HG03097 (cell line): Measurements from ENCODE around the gene MAN2B1.
A peak's percentile ranks its signal among the peaks of the same experiment; 100 is the strongest.
"Not testable (repeated sequence)": the region's sequence is repeated elsewhere in the genome, so short reads cannot be mapped to it uniquely, and the experiment has no call there.

Source experiments
- ATAC-seq: cut with Tn5 transposase; IDR thresholded peaks from one replicate; pipeline ENCODE4 v1.9.1; 2021; ENCODE audit not compliant: unreplicated experiment, low FRiP score

Gene MAN2B1

DNA sequence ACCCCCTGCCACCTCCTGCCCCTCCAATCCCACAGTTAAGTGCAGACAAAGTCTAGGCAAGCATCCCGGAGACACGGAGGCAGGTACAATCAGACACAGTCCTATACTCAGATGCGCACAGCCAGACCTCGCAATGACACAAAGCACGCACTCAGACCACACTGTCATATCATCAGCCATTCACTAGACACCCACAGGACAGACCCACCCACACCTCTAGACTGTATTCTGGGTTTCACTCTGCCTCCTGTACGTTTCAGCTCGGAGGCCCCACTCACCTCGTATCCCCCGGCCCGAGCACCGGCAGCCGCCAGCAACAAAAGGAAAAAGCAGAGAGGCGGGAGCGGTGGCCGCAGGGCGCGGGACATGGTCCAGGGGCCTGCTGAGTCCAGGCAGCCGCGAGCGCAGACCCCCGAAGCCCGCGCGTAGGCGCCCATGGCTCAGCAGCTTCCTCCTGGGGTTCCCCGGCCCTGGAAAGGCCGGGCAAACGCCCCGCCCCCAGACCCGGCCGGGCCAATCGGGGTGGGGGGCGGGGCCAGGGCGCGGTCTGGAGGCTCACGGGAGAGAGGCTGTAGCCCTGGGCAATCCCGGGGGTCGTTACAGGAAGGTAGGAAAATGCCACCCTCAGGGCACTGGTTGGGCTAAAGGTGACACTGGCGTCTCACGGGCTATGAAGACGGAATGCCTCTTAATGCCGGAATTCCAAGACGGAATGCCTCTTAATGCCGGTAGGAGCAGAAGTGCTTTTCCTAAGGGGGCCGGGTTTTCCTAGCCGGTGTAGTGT is at the start of gene MAN2B1, which contains the start of gene WDR83:
MAN2B1 (minus strand) TSS at position 478 of the 784 bp plus-strand sequence; CDS start at position 437, 41 bp downstream.
WDR83 (plus strand) TSS at position 543 of the 784 bp plus-strand sequence. CDS start 2,984 bp downstream, outside the sequence.
- peak; percentile 39 for ATAC-seq

DNA sequence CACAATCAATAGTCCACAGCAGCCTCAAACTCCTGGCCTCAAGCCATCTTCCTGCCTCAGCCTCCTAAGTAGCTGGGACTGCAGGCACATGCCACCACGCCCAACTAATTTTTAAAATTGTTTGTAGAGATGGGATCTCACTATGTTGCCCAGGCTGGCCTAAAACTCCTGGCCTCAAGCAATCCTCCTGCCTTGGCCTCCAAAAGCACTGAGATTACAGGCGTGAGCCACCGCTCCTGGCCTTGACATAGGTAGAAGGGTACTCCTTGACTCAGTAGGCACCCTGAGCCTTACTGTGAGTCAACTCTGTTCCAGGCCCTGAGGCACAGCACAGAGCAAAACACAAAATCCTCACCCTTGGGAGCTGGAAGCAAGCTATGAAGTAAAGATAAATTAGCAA is 49.4 kb upstream of the MAN2B1 start:
- ATAC-seq = no peak

- no peak for ATAC-seq
These were observed 48.6 kb upstream of the MAN2B1 start for GRCh38 chr19:12715102-12715501.

GRCh38 chr19:12713304-12713703 is 46.8 kb upstream of the MAN2B1 start:
- not testable (repeated sequence) for ATAC-seq

DNA sequence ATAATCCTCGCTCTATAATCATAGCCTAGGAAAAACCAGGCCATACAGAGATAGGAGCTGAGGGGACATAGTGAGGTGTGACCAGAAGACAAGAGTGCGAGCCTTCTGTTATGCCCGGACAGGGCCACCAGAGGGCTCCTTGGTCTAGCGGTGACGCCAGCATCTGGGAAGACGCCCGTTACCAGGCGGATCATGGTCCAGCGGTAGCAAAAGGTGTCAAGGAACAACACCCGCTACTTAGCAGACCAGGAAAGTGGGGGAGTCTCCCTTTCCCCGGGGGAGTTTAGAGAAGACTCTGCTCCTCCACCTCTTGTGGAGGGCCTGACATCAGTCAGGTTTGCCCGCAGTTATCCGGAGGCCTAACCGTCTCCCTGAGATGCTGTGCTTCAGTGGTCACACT is 45.5 kb upstream of the MAN2B1 start:
- not testable (repeated sequence) for ATAC-seq

DNA sequence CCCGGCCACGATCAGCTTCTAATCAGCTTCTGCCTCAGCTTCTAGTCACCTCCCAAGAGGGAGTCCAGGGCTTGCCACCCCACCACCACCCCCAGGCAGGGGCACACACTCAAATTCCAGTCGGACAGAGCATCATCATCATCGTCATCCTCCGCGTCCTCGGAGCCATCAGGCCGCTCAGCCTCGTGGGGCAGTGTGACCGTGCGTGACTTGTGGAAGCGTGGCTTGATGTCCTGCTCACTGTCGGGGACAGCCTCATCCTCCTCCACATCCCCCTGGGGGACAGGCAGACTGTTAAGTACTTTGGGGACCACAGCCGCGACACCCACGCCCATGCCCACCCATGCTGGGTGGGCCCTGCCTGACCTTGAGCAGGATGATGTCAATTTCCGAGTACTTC is 44.6 kb upstream of the MAN2B1 start:
- no peak for ATAC-seq

GRCh38 chr19:12708641-12709040 is 42.1 kb upstream of the MAN2B1 start:
- no peak for ATAC-seq

DNA sequence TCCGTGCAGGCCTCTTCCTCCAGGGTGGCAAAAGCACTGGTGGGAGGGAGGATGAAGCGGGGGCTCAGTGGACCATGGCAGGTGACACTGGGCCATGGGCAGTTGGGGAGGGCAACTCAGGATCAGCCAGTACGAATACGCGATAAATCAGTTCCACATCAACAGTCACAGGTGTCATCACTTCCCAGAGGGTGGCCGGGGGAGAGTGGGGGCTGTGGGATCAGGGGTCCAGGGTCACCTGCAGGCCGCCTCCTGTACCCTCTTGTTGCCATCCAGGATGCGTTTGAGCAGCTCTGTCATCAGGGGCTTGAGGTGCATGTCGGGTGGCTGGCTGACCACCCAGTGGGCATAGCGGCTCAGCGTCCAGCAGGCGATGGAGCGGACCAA is 39.8 kb upstream of the MAN2B1 start:
- no peak for ATAC-seq

DNA sequence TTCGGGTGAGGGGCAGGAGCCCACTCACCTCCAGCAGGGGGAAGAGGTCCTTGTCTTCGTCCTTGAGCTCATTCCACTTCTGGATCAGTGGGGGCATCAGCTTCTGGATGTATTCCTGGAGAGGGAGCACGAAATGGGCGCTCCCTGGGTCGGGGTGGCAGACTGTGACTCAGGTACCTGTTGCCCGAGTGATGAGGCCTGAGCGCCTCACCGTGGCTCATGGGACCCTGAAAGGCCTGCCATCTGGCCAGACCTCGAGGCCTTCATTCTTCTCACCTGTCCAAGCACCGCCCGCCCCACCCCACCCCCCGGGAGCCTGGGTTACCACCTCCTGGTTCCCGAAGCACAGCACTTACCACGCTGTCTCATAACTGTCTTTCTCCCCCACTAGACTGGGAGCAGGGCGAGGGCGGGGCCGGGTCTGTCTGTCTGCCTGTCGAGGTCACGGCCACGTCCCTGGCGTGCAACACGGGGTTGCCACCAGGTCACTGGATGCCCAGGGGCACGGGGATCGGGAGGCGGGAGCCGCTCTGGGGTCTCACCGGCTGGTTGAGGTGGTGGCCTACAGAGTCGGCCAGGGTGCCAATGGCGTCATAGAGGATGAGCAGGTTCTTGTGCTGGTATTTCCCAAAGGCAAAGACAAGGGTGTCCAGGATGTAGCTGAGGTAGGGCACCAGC is 39.3 kb upstream of the MAN2B1 start:
- ATAC-seq = no peak

DNA sequence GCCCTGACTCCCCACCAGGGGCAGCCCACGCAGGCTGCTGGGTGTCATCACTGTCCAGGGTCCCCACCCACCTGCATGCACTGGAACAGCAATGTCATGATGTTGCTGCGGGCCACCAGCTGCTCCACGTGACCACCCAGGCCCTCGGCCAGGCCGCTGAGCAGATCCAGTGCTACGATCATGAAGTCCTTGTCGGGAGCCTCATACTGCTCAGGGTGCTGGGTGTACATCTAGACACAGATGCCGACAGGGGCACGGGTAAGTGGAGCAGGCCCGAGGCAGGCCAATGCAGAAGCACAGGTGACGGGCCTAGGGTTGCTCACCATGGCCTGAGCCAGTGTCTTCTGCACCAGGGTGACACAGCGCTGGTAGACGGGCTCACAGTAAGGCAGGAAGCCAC is 38.6 kb upstream of the MAN2B1 start:
- no peak for ATAC-seq

DNA sequence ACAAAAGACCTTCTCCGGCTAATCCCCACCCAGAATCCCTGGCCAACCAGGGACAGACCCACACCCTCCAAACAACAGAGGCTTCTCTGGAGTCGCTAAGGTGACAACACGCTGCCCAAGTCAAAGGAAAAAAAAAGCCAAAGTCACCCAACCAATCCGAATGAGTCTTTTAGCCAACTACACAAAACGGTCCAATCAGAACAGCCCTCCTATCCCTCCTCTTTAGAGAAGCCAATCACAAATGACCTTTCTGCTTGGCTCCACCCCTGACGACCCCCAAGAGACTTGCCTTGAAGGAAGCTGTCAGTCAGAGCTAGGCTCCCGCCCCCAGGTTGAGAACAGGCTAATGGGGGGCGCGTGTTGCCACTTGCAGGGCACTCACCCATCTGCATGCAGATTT is 36.5 kb upstream of the MAN2B1 start:
- no peak for ATAC-seq

GRCh38 chr19:12701596-12702282 is 35.2 kb upstream of the MAN2B1 start:
- no peak for ATAC-seq

DNA sequence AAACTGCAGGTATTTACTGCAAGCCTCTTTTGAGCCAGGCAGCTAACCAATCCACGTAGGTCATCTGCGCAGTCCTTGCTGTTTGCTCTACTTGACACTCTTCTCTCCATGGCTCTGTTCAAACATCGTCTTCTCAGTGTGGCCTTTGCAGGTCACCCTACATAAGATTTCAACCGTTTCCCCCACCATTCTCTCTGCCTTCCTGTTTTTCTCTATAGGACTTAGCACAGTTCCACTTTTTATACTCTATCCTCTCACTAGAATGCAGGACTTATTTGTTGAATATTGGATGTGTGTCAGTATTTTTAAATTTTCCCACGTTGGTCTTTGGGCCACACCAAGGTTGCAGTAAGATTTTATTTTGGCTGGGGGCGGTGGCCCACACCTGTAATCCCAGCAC is 31.6 kb upstream of the MAN2B1 start:
- no peak for ATAC-seq

GRCh38 chr19:12697425-12697824 is 30.9 kb upstream of the MAN2B1 start:
- not testable (repeated sequence) for ATAC-seq

DNA sequence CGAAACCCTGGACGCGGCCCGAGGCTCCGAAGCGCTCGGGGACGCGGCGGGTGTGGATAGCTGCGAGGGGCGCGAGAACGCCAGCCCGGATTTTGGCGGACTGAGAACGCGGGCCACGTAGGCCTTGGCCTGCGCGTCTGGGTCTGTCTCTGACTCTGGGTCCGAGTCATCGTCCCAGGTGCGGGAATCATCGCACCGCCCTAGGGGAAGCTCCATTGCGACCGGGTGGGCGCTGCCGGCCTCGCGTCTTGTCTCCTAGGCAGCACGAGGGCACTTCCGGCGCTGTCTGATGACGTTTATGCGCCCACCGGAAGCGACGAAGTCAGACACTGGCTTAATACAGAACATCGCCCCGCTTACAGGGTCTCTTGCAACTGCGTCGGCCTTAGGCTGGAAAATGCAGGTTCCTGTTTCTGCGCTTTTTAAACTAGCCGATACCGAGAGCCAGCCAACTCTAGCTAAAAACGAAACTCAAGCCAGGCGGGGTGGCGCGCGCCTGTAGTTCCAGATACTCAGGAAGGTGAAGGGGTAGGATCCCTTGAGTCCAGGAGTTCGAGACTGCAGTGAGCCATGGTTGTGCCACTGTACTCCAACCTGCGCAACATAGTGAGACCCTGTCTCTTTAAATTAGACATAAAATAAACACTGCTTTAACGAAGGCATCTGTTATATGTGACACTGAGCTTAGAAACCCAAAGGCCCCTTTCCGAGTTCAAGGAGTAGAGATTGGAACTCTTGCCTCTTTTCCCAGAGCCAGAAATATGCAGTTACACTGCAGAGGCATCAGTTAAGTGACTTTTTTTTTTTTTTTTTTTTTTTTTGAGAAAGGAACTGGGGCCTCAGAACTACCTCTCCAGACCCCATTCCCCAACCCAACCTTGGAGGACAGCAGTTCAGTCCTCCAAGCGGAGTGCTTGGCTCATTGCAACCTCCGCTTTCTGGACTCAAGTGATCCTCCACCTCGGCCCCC is 30.1 kb upstream of the MAN2B1 start, which contains the start of gene FBXW9:
FBXW9 (minus strand) TSS at position 266 of the 970 bp plus-strand sequence; CDS start at position 216, 50 bp downstream.
- peak; percentile 54 for ATAC-seq

GRCh38 chr19:12695997-12696365 is 29.4 kb upstream of the MAN2B1 start:
- ATAC-seq = peak; percentile 20

- ATAC-seq = no peak
These were observed 29.0 kb upstream of the MAN2B1 start for GRCh38 chr19:12695514-12695913.

DNA sequence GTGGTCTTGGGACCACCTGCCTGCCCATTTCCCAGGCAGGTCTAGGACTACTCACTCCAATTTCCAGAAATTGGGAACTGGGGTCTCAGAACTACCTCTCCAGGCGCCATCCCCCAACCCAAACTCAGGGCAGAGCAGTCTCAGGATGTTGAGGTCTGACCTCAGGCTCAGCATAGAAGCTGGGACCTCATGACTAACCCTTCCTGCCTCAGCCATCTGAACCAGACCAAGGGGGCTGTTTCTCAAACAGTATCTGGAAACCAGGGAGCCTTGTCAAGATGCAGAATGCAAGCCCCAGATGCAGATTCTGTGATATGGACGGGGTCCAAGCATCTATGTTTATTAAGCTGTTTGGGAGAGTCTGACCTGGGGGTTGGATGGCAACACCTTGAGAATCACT is 28.6 kb upstream of the MAN2B1 start:
- ATAC-seq = no peak

- no peak for ATAC-seq
These were observed 28.1 kb upstream of the MAN2B1 start for GRCh38 chr19:12694641-12695040.

DNA sequence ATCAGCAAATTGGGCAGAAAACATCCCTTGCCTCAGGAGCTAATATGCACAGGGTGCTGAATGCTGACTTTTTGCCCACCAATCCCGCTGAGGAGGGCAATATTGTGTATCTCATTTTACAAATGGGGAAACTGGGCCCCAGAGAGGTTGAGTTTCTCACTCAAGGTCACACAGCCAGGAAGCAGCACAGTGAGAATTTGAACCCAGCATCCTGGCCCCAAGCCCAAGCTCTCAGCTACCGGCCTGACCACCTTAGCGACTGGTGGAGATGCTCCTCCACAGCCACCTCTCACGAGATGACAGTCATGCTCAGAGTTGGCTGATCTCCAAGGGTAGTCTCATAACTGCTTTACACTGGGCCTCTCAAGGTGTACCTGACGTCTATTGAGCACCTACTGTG is 26.4 kb upstream of the MAN2B1 start:
- no peak for ATAC-seq
